GM12878 (cell line): ENCODE data around the gene MPRIP.

Experiments used
- CHD2 ChIP-seq: IDR thresholded peaks from 2 replicates; pipeline ENCODE4 v1.6.1; 2011; ENCODE audit warnings: low read depth, low read length, improper control_type of control experiment, borderline replicate concordance
- JUND ChIP-seq: IDR thresholded peaks from 2 replicates; pipeline ENCODE4 v1.6.1; 2012; ENCODE audit warnings: low read depth, mild to moderate bottlenecking, low read length, improper control_type of control experiment, moderate library complexity
- NFIC ChIP-seq: IDR thresholded peaks from 2 replicates; pipeline ENCODE4 v1.6.1; 2012; ENCODE audit warnings: low read depth, mild to moderate bottlenecking, inconsistent platforms, low read length, moderate library complexity
- SIN3A ChIP-seq: IDR thresholded peaks from 2 replicates; pipeline ENCODE4 v1.6.1; 2012; ENCODE audit warnings: low read depth, low read length, improper control_type of control experiment
- SUPT20H ChIP-seq: IDR thresholded peaks from 2 replicates; pipeline ENCODE4 v1.6.1; 2011; ENCODE audit warnings: low read depth, mild to moderate bottlenecking, low read length, moderate library complexity, borderline replicate concordance; ENCODE audit not compliant: control insufficient read depth
- SUZ12 ChIP-seq: fragments of 200-600 bp; sonication (generic); IDR thresholded peaks from one replicate; pipeline ENCODE4 v1.6.1; 2018; ENCODE audit warnings: antibody characterized with exemption, mild to moderate bottlenecking; ENCODE audit not compliant: unreplicated experiment
- TF ChIP-seq, protein P1 (sequence below), 3 experiments: IDR thresholded peaks in 2 of 3; conservative IDR thresholded peaks in 1 of 3; 2 replicates each; pipeline ENCODE4 v1.5.1; 2011; ENCODE audit warnings: low read depth in 3 of 3, low read length in 3 of 3, mild to moderate bottlenecking in 3 of 3, control low read depth in 2 of 3, moderate library complexity in 2 of 3, inconsistent platforms in 1 of 3, mixed read lengths in 1 of 3; ENCODE audit not compliant: control insufficient read depth in 2 of 3, insufficient read depth in 1 of 3; ENCODE audit errors: extremely low read depth in 1 of 3

- TF ChIP-seq SUPT20H (no peak), SIN3A (no peak), NFIC (no peak), JUND (no peak), CHD2 (no peak), SUZ12 (no peak)
- TF ChIP-seq, protein P1, sequence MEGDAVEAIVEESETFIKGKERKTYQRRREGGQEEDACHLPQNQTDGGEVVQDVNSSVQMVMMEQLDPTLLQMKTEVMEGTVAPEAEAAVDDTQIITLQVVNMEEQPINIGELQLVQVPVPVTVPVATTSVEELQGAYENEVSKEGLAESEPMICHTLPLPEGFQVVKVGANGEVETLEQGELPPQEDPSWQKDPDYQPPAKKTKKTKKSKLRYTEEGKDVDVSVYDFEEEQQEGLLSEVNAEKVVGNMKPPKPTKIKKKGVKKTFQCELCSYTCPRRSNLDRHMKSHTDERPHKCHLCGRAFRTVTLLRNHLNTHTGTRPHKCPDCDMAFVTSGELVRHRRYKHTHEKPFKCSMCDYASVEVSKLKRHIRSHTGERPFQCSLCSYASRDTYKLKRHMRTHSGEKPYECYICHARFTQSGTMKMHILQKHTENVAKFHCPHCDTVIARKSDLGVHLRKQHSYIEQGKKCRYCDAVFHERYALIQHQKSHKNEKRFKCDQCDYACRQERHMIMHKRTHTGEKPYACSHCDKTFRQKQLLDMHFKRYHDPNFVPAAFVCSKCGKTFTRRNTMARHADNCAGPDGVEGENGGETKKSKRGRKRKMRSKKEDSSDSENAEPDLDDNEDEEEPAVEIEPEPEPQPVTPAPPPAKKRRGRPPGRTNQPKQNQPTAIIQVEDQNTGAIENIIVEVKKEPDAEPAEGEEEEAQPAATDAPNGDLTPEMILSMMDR (IDR thresholded peaks at IDR 0.05 in 2 of 3, conservative IDR thresholded peaks at IDR 0.05 in 1 of 3; ENCODE audit: control insufficient read depth in 2 of 3, extremely low read depth in 1 of 3, insufficient read depth in 1 of 3, low read depth in 3 of 3, low read length in 3 of 3), result no peak
Observed at GRCh38 chr17:17200831-17201230, 158.6 kb downstream of the MPRIP start.
